NCI-H2227 (cell line): ENCODE data around the gene SURF6.
A peak's percentile ranks its signal among the peaks of the same experiment; 100 is the strongest.

Experiments
- DNase-seq: peaks from one replicate; lab custom pipeline; 2025; ENCODE audit not compliant: unreplicated experiment; lab: John Stamatoyannopoulos, UW

The SURF6 gene

DNA sequence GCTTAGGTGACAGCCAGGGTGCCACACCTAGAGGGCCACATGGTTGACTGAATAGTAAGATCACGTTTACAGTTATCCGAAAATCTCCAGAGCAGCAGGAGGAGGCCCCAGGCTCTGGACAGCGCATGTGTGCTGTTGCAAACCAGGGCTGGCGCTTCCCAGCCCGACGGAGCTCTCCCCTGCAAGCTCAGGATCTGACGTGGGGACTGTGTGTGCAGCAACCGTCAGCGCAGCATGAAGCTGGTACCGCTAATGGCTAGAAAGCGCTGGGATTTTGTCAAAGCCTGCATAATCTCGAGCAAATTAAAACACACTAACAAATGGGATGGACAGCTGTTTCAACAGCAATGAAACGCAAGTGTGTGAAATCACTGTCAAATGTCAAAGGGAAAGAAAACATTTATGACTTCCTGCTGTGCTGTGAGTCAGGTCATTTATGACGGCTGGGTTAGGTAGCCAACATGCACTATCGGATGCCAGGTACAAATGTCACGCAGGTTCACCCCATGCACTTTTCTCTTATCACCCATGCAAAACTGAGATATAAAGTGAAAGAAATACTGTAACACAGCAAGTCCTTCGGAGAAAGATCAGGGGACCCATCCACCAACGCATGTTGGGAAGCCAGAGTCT is 32.4 kb upstream of the SURF6 start:
- DNase-seq, result peak; percentile 9

GRCh38 chr9:133367778-133368177 is 31.8 kb upstream of the SURF6 start:
- no peak for DNase-seq

GRCh38 chr9:133367221-133367620 is 31.2 kb upstream of the SURF6 start:
- no peak for DNase-seq

- DNase-seq, result no peak
Measured at GRCh38 chr9:133366435-133366834, 30.4 kb upstream of the SURF6 start.

- no peak for DNase-seq
Measured at GRCh38 chr9:133362359-133363044, 26.5 kb upstream of the SURF6 start.

GRCh38 chr9:133361507-133362092 is 25.6 kb upstream of the SURF6 start:
- DNase-seq, result no peak

DNA sequence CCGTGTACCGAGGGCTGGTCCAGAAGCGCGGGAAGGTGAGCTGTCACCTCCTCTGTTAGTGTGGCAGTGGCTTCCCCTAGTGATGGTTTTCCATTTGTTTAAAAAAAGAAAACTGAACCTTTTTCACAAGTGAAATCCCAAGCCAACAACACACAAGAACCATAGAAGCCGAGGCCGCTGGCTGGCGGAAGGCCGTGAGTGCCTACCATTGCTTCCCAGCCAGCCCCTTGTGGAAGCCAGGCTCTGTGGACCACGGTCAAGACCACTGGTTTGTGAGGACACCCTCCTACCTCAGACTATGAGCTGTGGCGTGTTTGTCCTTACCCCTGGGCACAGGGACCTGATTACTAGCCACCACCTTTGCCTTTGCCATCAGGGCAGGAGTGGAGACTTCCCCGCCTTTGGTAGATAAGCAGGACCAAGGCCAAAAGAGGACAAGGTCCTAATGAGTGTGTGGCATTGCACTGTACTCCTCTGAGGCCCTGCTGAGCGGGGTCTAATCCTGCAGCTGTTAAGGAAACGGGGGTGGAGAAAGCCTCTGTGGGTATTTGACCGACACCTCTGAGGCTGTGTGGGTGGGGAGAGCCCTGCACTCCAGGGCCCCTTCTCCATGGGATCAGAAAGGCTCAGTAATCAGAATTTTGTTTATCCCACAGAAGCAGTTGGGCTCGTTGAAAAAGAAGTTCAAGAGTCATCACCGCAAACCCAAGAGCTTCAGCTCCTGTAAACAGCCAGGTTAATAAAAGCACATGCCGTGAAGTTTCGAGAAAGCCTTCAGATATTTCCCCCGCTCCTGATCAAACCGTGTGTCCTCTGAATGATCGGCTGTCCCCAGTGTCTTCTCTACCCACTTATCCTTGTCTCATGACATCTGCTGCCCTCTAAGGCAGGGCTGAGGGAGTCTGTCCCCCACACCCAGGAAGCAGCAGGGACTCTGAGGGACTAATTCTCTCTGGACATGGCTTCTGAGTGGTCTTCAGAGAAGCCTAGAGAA is 24.7 kb upstream of the SURF6 start:
- no peak for DNase-seq

GRCh38 chr9:133359399-133360175 is 23.6 kb upstream of the SURF6 start:
- peak; percentile 18 for DNase-seq

DNA sequence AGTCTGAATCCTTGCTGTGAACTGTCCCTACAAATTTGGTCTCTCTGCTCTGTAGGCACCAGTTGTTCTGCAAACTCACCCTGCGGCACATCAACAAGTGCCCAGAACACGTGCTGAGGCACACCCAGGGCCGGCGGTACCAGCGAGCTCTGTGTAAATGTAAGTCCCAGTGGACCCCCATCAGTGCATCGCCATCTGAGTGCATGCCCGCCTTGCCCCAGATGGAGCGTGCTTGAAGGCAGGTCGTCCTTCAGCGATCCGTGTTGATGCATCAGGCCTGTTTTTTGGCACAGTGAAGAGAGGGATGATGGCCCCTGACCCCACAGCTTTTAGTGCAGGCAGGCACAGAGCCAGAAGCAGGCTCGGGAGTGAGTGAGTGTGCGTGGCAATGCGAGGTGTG is 21.7 kb upstream of the SURF6 start:
- no peak for DNase-seq

DNA sequence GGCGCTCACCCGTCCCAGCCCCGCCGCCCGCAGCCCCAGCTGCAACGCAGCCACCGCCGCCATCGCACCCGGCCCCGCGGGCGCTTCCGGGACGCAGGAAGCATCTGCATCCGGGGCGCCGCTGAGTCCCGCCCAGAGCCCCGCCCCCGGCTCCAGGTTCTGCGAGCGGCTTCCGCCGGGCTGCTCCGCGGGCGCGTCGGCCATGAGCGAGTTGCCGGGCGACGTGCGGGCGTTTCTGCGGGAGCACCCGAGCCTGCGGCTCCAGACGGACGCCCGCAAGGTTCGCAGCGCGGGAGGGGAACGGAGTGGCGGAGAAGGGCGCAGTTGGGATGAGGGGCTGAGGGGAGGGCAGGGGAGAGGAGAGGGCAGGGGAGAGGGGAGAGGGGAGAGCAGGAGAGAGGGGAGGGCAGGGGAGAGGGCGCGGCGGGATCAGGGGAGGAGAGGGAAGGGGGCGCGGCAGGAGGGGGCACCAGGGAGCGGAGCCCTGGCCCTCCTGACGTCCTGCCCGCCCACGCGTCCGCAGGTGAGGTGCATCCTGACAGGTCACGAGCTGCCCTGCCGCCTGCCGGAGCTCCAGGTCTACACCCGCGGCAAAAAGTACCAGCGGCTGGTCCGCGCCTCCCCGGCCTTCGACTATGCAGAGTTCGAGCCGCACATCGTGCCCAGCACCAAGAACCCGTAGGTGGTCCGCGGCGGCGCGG is 20.6 kb upstream of the SURF6 start, which contains the start of the genes SURF1 and SURF2:
Gene SURF1, minus strand, starts transcription at position 97 of the 701 bp plus-strand sequence. Its CDS starts 34 bp downstream, at position 63.
Gene SURF2, plus strand, starts transcription at position 160 of the 701 bp plus-strand sequence. Its CDS starts 43 bp downstream, at position 203.
- peak; percentile 85 for DNase-seq

DNA sequence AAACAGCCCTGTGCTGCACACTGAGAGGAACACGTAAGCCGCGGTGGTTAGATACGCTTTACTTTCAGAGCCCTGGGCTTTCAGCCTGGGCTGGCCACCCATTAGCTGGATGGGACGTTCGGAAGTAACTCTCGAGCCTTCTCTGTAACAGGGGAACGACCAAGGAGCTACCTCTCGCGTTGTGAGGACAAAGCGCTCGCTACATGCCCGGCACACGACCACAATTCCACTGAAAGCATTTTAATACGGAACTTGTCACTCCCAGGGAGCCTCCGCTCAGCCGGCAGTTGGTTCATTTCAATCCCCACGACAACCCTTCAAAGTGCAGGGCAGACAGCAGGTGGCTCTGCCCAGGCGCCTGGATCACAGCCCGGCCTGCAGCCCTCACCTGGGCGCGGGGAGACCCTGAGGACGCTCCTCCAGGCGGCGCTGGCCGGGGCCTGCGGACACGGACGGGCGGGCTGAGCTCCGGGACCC is 19.9 kb upstream of the SURF6 start:
- DNase-seq, result no peak

DNA sequence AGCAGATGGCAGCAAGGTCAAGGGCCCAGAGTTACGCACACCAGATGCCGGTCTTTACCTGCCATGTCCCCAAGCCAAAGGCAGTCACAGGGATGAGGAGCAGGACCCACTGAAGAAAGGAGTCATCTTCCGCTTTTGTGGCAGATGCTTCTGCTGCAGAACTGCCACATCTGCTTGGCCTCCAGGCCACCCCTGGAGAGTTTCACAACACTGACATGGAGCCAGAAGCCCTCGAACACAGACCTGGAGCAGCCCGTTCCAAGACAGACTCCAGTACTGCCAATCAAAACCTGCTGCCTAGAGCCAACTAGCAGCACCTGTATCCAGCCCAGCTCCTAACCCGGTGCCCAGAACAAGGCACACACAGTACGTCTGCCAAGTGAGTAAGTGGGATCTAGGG is 18.8 kb upstream of the SURF6 start:
- no peak for DNase-seq

GRCh38 chr9:133353548-133353947 is 17.6 kb upstream of the SURF6 start:
- no peak for DNase-seq

GRCh38 chr9:133352635-133353340 is 16.8 kb upstream of the SURF6 start:
- DNase-seq, result no peak

GRCh38 chr9:133351908-133352634 is 16.1 kb upstream of the SURF6 start:
- peak; percentile 14 for DNase-seq

DNA sequence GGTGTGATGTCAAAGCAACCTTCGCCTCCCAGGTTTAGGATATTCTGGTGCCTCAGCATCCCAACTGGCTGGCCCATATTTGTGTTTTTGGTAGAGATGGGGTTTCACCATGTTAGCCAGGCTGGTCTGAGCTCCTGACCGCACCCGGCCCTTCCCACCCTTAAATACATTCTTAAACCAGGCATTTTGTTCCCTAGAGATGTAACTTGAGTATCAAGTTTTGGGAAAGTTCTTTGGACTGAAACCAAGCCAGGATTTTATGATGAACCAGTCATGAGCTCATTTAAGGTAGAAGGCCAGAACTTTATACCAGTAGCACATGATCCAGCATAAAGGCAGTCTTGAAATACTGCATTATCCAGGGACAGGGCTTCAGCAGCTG is 15.5 kb upstream of the SURF6 start:
- no peak for DNase-seq

DNA sequence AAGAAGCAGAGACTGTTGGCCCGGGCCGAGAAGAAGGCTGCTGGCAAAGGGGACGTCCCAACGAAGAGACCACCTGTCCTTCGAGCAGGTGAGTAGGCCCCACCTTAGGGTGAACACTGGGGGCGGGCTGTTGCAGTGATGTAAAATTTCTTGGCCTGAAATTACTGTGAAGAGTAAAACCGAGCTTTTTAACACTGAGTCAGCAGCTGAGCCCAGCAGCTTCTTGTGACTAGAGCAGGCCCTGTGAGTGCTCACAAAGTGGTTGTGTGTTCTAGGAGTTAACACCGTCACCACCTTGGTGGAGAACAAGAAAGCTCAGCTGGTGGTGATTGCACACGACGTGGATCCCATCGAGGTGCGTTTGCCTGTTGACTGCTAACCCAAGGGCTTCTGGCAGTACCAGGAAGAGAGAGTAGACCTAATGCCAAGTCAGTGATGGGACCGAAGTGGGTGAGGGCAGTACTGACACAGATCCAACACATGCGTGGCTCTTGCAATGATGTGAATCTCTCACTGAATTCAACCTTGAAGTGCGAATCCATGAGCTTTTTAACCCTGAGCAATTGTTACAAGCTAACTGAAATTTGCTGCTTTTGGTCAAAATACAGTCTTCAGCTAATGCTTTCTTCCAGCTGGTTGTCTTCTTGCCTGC is 14.1 kb upstream of the SURF6 start:
- no peak for DNase-seq
